GM18907 (cell line): ENCODE data around the gene POLG2.
"Not testable (repeated sequence)": the region's sequence is repeated elsewhere in the genome, so short reads cannot be mapped to it uniquely, and the experiment has no call there.

Experiments used
- ATAC-seq: cut with Tn5 transposase; IDR thresholded peaks from one replicate; pipeline ENCODE4 v1.9.1; 2021; ENCODE audit warnings: mild to moderate bottlenecking, moderate library complexity; ENCODE audit not compliant: unreplicated experiment

The POLG2 gene

GRCh38 chr17:64443086-64443760, 53.6 kb downstream of the POLG2 start:
- ATAC-seq = no peak

GRCh38 chr17:64442541-64442971, 54.3 kb downstream of the POLG2 start:
- no peak for ATAC-seq

- ATAC-seq = no peak
Observed at GRCh38 chr17:64441772-64442540, 54.9 kb downstream of the POLG2 start.

- ATAC-seq = no peak
Observed at GRCh38 chr17:64439956-64440355, 56.9 kb downstream of the POLG2 start.

- ATAC-seq = not testable (repeated sequence)
Observed at GRCh38 chr17:64439521-64439920, 57.3 kb downstream of the POLG2 start.

DNA sequence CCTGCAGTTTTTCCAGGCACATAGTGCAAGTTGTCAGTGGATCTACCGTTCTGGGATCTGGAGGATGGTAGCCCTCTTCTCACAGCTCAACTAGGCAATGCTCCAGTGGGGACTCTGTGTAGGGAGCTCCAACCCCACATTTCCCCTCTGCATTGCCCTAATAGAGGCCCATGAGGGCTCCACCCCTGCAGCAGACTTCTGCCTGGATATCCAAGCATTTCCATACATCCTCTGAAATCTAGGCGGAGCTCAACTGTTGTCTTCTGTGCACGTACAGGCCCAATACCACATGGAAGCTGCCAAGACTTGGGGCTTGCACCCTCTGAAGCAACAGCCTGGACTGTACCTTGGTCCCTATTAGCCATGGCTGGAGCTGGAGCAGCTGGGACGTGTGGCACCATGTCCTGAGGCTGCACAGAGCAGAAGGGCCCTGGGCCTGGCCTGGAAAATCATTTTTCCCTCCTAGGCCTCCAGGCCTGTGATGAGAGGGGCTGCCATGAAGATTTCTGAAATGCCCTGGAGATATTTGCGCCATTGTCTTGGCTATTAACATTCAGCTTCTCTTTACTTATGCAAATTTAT, 58.8 kb downstream of the POLG2 start:
- no peak for ATAC-seq

DNA sequence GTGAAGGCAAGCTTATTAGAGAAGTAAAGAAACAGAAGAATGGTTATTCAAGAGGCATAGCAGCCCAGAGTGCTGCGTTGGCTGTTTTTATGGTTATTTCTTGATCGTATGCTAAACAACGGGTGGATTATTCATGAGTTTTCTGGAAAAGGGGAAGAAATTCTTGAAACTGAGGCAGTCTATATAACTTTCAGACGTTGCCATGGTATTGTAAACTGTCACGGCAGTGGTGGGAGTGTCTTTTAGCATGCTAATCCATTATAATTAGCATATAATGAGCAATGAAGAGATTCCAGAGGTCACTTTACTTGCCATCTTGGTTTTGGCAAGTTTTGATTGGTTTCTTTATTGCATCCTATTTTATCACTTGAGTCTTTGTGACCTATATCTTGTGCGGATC, 65.3 kb downstream of the POLG2 start:
- ATAC-seq = no peak

DNA sequence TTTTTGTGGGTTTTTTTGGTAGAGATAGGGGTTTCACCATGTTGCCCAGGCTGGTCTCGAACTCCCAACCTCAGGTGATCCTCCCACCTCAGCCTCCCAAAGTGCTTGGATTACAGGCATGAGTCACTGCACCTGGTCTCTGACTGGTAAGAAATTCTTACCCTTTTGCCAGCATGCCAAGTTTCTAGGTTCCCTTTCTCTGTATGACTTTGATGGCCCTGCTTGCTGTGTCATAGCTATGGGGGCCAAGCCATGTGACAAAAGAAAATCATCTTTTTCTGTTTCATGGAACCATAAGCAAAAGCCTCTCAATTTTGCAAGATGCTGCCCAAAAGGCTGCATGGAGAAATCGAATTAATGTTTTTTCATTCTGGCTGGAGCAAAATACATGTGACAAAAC, 66.8 kb downstream of the POLG2 start:
- not testable (repeated sequence) for ATAC-seq

DNA sequence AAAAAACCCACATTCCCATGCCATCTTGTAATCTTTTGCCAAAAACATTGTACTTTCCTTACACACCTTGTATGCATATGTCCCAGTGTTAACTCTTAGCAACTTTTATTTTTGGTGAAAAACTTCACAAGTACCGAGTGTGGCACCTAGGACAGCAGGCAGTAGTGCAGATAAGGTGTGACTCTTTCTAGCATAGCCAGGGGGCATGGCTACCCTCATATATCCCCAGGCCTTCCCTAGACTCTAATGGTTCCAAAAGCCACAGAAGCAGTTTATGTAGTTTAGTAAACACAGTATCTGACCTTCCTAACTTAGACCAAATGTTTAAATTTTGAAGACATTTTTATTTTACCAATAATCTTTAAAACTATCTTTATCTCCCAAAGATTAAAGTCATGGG, 68.4 kb downstream of the POLG2 start:
- ATAC-seq = no peak
